GM18951 (cell line): ENCODE data around the gene MAGEC1.

ENCODE experiments used
- POLR2A ChIP-seq: IDR thresholded peaks from 4 replicates; pipeline ENCODE4 v1.6.1; 2011; ENCODE audit warnings: mild to moderate bottlenecking; ENCODE audit not compliant: insufficient read length, insufficient read depth; ENCODE audit errors: extremely low read depth
- in situ Hi-C: fragments of 300-500 bp; cut with MboI; formaldehyde crosslinking; loops from one replicate; pipeline ENCODE4 v1.12.0; 2022; ENCODE audit warnings: low sequenced_read_pairs, mixed read lengths, inconsistent platforms; ENCODE audit not compliant: unreplicated experiment

The MAGEC1 gene

GRCh38 chrX:141935645-141936044, 32.0 kb downstream of the MAGEC1 start:
- in situ Hi-C loops = no loop called here

GRCh38 chrX:141936080-141936479, 32.4 kb downstream of the MAGEC1 start:
- TF ChIP-seq POLR2A = no peak
- in situ Hi-C loops = no loop called here

More at GRCh38 chrX:141935645-141936044, 32.0 kb downstream of the MAGEC1 start:
- TF ChIP-seq POLR2A = no peak

- in situ Hi-C loops = no loop called here
- TF ChIP-seq POLR2A = no peak
These were observed 37.5 kb downstream of the MAGEC1 start for GRCh38 chrX:141941234-141941633.

- in situ Hi-C loops = no loop called here
- TF ChIP-seq POLR2A = no peak
These were observed 41.7 kb downstream of the MAGEC1 start for GRCh38 chrX:141945426-141945825.

- no peak for TF ChIP-seq POLR2A
- in situ Hi-C loops = no loop called here
These were observed 43.7 kb downstream of the MAGEC1 start for GRCh38 chrX:141947350-141947749.

GRCh38 chrX:141952603-141953002, 48.9 kb downstream of the MAGEC1 start:
- TF ChIP-seq POLR2A = no peak
- in situ Hi-C loops = no loop called here

- in situ Hi-C loops = no loop called here
- TF ChIP-seq POLR2A = no peak
These were observed 55.0 kb downstream of the MAGEC1 start for GRCh38 chrX:141958675-141959074.
